Measurements from ENCODE around the gene LRRC37A2. TPM values are rescaled to one million over a fixed set of nuclear protein-coding genes. Genes with fewer than 3 reads are reported as not detected.
A peak's percentile ranks its signal among the peaks of the same experiment; 100 is the strongest.
"Not testable (repeated sequence)": the region's sequence is repeated elsewhere in the genome, so short reads cannot be mapped to it uniquely, and the experiment has no call there.

LRRC37A2 gene
- total RNA-seq, 4 donors from 2014 or later: 4.6 to 10.3 (median 7.9) TPM

DNA sequence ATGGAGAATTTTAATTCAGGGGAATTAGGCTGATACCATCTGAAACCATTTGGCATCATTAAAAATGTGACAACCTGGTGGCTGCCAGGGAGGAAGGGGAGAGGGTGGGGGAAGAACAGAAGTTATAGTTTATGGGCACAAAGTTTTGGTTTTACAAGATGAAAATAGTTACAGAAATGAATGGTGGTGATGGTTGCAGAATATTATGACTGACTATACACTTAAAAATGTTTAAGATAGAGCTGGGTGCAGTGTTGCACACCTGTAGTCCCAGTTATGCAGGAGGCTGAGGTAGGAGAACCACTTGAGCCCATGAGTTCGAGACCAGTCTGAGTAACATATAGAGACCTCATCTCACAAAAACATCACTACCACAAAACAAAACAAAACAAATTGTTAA is 54.7 kb downstream of the LRRC37A2 start:
- H3K9me3 ChIP-seq; DNase-seq; H3K4me3 ChIP-seq; H3K27me3 ChIP-seq; H3K27ac ChIP-seq; intact Hi-C loops (cut with DNase I); H3K4me1 ChIP-seq; H3K36me3 ChIP-seq: not testable (repeated sequence)
- WGBS, 2 donors: no CpG with 5 or more reads among the region's 1 CpG

DNA sequence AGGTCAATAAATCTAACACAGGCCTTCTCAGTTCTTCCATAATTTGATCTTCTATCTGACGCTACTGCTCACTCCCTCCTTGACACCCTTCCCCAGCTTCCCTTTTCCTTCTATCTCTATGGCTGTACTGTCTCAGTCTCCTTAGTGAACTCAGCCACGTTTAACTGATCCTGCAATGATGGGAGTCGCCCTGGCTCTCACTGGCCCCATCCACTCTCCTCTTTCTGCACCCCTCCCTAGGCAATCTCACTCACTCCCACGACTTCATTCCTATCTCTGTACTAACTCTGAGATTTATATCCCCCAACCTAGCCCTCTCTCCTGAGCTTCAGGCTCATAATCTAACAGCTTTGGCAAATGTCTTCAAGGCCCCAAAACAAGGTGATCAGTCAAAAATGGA is 59.5 kb downstream of the LRRC37A2 start:
- H3K4me1 ChIP-seq; H3K27ac ChIP-seq; H3K9me3 ChIP-seq; intact Hi-C loops (cut with DNase I); H3K36me3 ChIP-seq; DNase-seq; H3K4me3 ChIP-seq; H3K27me3 ChIP-seq: not testable (repeated sequence)
- no CpG with 5 or more reads among the region's 4 CpGs for WGBS, 2 donors

DNA sequence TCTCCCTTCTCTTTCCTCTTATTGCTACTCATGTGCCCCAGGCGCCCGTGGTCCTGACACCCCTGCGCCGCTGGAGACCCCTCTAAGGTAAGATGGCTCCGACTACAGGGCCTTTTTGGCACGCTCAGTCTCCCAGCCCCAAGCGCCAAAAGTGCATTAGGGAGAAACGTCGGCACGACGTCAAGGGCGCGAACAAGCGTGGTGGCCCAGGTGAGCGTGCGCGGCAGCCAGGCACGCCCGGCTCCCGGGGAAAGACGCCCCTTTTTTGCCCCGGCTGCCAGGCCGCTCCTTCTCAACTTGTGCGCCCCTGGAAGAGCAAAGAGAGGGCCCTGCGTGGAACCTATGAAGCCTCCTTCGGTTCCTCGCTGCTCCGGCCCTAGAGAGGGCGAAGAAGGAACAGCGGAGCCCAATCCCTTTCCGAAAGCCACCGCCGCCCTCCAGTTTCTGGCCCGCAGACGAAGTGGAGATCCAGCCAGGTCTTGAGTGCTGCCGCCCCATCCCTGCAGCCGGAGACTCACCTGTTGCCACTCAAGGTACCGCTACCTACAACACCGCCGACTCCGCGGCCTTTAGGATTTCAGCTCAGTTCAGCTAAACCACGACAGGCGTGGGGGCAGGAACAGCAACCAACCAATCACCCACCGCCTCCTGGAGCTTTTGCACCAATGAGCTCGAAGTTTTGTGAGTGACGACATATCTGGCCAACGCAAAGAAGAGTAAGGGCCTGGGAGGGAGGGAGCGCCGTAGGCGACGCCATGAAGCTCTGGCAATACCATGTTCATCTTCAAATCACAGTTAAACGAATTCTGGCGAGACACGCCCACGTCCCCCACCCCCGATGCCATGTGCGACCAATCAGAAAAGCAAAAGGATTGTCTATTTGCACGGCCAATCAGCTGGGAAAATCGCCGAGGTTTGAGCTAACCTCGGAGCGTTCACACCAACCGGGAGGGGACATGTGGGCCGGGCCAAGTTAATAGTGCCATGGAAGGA is 67.1 kb downstream of the LRRC37A2 start, which contains the start of gene ARL17A:
ARL17A (minus strand) TSS at position 609 of the 993 bp plus-strand sequence. CDS start 3,369 bp downstream, outside the sequence.
- Histone ChIP-seq H3K4me3 (peak within 1 kb of the TSS in 3 of 4 donors; percentile 19 to 54 (median 31)), H3K27ac (peak within 1 kb of the TSS; percentile 59 to 74 (median 68))
- H3K9me3 ChIP-seq; H3K27me3 ChIP-seq; H3K36me3 ChIP-seq; intact Hi-C loops (cut with DNase I); H3K4me1 ChIP-seq; DNase-seq: not testable (repeated sequence)
- WGBS, 2 donors: no CpG with 5 or more reads among the region's 65 CpGs

DNA sequence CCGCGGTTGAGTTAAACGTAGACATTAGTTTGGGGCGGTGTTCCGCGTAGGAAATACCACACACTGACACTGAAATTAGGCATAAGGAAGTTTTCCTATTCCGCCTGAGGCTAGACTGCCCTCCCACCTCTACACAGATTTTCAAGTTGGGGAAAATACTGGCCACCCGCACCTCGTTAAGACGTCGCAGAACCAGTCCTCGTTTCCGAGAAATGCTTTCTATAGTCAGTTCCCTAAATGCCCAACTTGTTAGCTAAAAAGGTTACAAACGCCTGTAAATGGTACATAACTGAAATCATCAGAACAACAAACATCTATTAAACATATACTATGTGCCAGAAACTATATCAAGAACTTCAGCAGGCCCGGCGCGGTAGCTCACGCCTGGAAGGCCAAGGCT is 67.8 kb downstream of the LRRC37A2 start:
- DNase-seq; H3K27me3 ChIP-seq; H3K4me1 ChIP-seq; H3K36me3 ChIP-seq; intact Hi-C loops (cut with DNase I); H3K9me3 ChIP-seq: not testable (repeated sequence)
- 2% methylated on average over 4 of the region's 18 CpGs; no CpG with 5 or more reads in 1 of the 2 donors for WGBS, 2 donors
- peak overlapping the region; percentile 59 to 74 (median 68) for H3K27ac ChIP-seq
- H3K4me3 ChIP-seq: peak overlapping the region in 3 of 4 donors; percentile 19 to 54 (median 31)

DNA sequence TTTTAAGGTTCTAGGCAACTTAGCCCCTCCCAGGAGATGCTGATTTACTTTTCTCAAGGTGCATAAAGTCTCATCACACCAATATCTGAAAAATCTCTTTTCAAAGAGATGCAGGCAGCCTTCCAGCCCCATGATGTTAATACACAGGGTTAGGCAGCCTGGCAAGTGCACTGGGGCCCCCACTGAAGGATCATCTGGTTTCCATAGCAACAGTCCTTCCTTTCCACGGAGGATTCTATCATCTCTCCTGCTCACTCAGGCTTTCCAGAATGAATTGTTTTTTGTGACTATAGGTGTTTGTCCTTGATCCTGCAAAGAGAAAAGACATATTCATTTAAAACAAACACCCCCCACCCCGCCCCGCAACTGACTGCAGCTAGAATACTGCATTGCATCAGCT is 73.2 kb downstream of the LRRC37A2 start:
- H3K36me3 ChIP-seq; DNase-seq; H3K4me1 ChIP-seq; H3K4me3 ChIP-seq; intact Hi-C loops (cut with DNase I); H3K27ac ChIP-seq; H3K9me3 ChIP-seq; H3K27me3 ChIP-seq: not testable (repeated sequence)
- no CpG with 5 or more reads among the region's 3 CpGs for WGBS, 2 donors

DNA sequence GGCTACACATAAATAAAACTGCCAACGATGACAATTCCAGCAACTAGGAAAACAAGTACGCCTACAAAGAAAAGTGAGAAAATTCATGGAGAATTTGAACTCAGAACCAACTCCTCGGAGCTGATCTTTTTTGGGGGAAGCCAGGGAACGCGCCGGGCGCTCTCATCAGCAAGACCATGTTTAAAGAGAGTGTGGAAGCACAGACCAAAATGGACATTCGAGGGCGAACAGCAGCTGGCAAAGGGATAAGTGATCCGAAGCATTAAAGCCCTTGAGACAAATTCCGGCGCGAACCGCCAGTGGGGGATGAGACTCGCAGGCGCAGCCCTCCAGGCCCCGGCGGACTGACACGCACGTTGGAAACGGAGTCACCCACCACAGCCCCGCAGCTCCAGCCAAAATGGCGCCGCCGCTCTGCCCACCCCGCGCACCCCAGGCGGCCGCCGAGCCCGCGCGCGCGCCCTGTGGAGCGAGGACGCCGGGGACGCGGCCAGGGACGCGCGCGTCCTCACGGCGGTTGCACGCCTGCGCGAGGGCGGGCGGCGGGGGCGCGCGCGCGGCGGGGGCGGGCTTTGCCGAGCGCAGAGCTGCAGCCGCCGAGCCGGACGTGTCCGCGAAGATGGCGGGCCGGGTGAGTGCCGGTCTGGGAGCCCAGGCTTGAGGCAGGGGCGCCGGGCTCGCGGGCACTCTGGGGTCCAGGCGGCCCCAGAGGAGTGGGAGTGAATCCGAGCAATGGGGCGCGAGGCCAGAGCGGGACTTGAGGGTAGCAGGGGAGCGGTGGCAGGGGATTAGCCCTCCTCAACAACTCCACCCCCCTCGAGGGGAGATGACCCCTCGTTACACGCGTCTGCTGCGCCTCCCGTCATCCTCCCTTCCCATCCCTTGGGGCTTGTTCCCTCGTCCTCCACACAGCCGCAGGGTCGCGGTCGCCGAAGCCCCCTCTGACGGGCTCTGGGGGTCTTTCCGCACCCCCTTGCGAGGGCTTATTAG is 78.2 kb downstream of the LRRC37A2 start, which contains the start of gene NSF:
NSF (plus strand) TSS at position 513 of the 990 bp plus-strand sequence; CDS start at position 620, 107 bp downstream.
- H3K4me3 ChIP-seq; H3K27me3 ChIP-seq; intact Hi-C loops (cut with DNase I); H3K36me3 ChIP-seq; DNase-seq; H3K27ac ChIP-seq; H3K9me3 ChIP-seq; H3K4me1 ChIP-seq: not testable (repeated sequence)
- WGBS, 2 donors: no CpG with 5 or more reads among the region's 95 CpGs

DNA sequence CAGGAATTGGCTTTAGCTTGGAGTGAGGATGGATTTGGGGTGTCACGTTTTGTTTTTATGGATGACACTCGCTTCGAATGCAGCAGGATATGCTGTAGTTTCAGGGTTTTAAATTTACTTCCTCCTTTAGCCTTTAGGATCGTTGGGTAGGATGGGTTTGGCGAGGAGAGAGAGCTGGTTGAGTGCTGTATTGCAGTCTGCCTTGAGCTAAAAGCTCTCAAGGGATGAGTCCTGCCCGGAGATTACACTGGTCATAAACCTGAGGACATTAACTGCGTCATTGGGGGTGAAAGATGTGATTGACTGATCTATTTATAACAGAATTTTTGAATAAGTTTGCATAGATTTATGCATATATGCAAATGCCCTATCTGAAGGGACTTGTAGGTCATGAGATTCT is 79.1 kb downstream of the LRRC37A2 start:
- no CpG with 5 or more reads among the region's 7 CpGs for WGBS, 2 donors
- DNase-seq; H3K36me3 ChIP-seq; H3K27ac ChIP-seq; H3K27me3 ChIP-seq; H3K9me3 ChIP-seq; H3K4me3 ChIP-seq; intact Hi-C loops (cut with DNase I); H3K4me1 ChIP-seq: not testable (repeated sequence)

DNA sequence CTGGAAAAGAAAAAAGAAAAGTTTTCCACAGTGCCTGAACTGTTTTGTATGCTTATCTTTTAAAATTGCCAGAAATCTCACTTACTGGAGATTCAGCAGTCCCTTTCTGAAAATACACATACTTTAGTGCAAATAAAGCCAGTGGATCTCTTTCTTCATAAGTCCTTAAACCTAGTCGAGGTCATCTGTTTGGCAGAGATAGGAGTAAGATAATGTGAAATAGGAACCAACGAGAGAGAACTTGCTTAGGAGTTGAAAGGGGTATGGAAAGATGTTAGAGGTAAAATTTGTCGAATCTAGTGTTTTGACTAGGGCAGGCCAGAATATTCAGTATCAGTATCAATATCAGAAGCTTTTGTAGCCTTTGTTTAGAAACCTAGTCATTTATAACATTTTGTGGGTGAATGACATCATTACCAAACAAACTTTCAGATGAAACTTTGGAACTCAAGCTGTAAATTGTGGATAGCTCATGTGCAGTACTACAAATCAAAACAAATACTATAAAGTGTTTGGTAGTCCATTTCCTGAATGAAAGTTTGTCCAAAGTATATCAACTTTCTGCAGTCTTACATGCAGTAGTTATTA is 86.2 kb downstream of the LRRC37A2 start:
- H3K27ac ChIP-seq; H3K27me3 ChIP-seq; H3K36me3 ChIP-seq; DNase-seq; H3K4me1 ChIP-seq; intact Hi-C loops (cut with DNase I); H3K9me3 ChIP-seq; H3K4me3 ChIP-seq: not testable (repeated sequence)
- WGBS, 2 donors: 59 to 64% methylated on average over 2 to 3 of the region's 3 CpGs

DNA sequence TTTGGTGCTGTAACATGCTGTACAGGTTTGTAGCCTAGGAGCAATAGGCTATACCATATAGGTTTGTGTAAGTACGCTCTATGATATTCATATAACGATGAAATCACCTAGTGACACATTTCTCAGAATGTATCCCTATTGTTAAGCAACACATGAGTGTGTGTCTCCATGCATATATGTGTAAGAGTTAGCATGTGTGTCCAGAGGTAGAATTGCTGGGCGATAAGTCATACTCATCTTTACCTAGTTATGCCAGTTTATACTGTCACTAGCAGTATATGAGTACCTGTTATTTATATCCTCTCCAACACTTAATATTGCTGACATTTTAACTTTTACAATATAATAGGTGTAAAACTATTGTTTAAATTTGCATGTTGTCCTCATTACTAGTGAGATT is 88.5 kb downstream of the LRRC37A2 start:
- no CpG with 5 or more reads among the region's 3 CpGs for whole genome bisulfite sequencing, 2 donors
- H3K27me3 ChIP-seq; DNase-seq; H3K4me1 ChIP-seq; intact Hi-C loops (cut with DNase I); H3K9me3 ChIP-seq; H3K36me3 ChIP-seq; H3K27ac ChIP-seq; H3K4me3 ChIP-seq: not testable (repeated sequence)

DNA sequence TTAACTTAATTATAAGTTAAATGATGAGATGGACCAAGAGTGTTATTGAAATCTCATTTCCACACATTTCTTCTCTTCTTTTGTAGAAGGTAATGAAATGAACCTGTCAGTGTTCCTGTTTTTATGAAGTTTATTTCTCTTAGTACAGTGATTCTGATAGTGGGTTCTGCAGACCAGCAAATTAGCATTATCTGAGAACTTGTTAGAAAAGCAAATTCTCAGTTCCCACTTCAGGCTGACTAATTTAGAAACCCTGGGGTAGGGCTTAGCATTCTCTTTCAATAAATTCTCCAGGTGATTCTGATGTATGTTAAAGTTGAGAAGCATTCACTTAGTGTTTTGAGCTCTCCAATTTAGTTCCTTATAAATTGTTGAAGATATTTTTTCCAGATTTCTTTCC is 90.9 kb downstream of the LRRC37A2 start:
- H3K4me3 ChIP-seq; H3K9me3 ChIP-seq; H3K27ac ChIP-seq; DNase-seq; intact Hi-C loops (cut with DNase I); H3K27me3 ChIP-seq; H3K36me3 ChIP-seq; H3K4me1 ChIP-seq: not testable (repeated sequence)
